Measurements from ENCODE around the gene ITGA8.

DNA sequence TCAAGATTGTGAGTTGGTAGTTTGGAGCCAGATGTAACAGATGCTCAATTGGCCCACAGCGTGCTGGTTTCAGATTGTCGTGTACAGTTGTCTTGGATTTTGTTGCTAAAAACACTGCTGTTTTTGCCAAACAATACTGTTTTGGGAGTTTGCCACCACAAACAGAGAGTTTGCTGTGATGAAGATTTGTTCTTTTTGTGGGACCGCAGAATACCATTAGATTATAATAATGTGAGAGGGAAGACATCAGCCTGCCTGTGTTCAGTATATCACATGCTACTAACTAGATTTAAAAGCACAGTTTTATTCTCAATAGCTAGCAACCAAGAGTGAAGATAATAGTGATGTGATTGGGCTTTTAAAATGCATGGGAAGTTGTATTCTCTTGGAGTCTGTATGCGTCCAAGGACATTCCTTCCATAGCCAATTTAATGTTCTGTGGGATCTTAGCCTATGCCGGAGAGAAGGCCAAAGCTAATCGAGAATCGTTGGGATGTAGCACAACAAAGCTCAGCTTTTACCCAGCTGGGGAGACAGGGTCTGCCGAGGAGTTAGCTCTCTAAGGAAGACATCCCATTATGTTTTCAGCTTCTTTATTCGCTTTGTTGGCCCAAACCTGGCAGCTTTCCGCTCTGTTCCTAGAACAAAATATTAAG lies 18.7 kb upstream of the ITGA8 start:
- TF ChIP-seq CTCF (IDR thresholded peaks at IDR 0.05; ENCODE audit: low read length), result no peak
- no peak for TF ChIP-seq EZH2 (IDR thresholded peaks at IDR 0.05; ENCODE audit: borderline replicate concordance, low read length)

Measured in OCI-LY1 (cell line).